Measurements from ENCODE around the gene HVCN1.

The HVCN1 gene

GRCh38 chr12:110638796-110639195, 50.1 kb downstream of the HVCN1 start:
- no peak for DNase-seq (ENCODE audit: low read depth)
- no peak overlapping the region for H3K4me3 ChIP-seq (ENCODE audit: low read length)
- TF ChIP-seq CTCF (conservative IDR thresholded peaks at IDR 0.05; ENCODE audit: low read depth, low read length): no peak

GRCh38 chr12:110637869-110638441, 51.0 kb downstream of the HVCN1 start:
- no peak for TF ChIP-seq CTCF (conservative IDR thresholded peaks at IDR 0.05; ENCODE audit: low read depth, low read length)
- H3K4me3 ChIP-seq (ENCODE audit: low read length): no peak overlapping the region
- no peak for DNase-seq (ENCODE audit: low read depth)

- no peak overlapping the region for H3K4me3 ChIP-seq (ENCODE audit: low read length)
- TF ChIP-seq CTCF (conservative IDR thresholded peaks at IDR 0.05; ENCODE audit: low read depth, low read length): no peak
- DNase-seq (ENCODE audit: low read depth): no peak
Measured at GRCh38 chr12:110636516-110636915, 52.4 kb downstream of the HVCN1 start.

GRCh38 chr12:110635055-110635454, 53.9 kb downstream of the HVCN1 start:
- no peak for TF ChIP-seq CTCF (conservative IDR thresholded peaks at IDR 0.05; ENCODE audit: low read depth, low read length)
- H3K4me3 ChIP-seq (ENCODE audit: low read length): no peak overlapping the region
- DNase-seq (ENCODE audit: low read depth): no peak

GRCh38 chr12:110627500-110628195, 61.3 kb downstream of the HVCN1 start:
- TF ChIP-seq CTCF (conservative IDR thresholded peaks at IDR 0.05; ENCODE audit: low read depth, low read length): no peak
- H3K4me3 ChIP-seq (ENCODE audit: low read length): no peak overlapping the region
- no peak for DNase-seq (ENCODE audit: low read depth)

- DNase-seq (ENCODE audit: low read depth): no peak
- no peak overlapping the region for H3K4me3 ChIP-seq (ENCODE audit: low read length)
- TF ChIP-seq CTCF (conservative IDR thresholded peaks at IDR 0.05; ENCODE audit: low read depth, low read length): no peak
Measured at GRCh38 chr12:110622582-110622981, 66.3 kb downstream of the HVCN1 start.

- DNase-seq (ENCODE audit: low read depth): no peak
- TF ChIP-seq CTCF (conservative IDR thresholded peaks at IDR 0.05; ENCODE audit: low read depth, low read length): no peak
- no peak overlapping the region for H3K4me3 ChIP-seq (ENCODE audit: low read length)
Measured at GRCh38 chr12:110619534-110619953, 69.4 kb downstream of the HVCN1 start.
